ENCODE data around the gene RIOK3.
A peak's percentile ranks its signal among the peaks of the same experiment; 100 is the strongest.

Gene RIOK3

GRCh38 chr18:23528580-23529472 is 75.7 kb downstream of the RIOK3 start:
- Histone ChIP-seq H3K79me1 (ENCODE audit: low read depth, low read length) (no peaks in the 10 kb centered on the region), H3K9me3 (replicated peaks in 1 of 2; ENCODE audit: control insufficient read depth in 2 of 2, insufficient read depth in 1 of 2, low read depth in 1 of 2, low read length in 2 of 2) (peaks cover 0 to 1% of the 10 kb centered on the region in 2 donors), H3K18ac (ENCODE audit: low read length) (no peak overlapping the region), H3K4me2 (ENCODE audit: insufficient read depth, low read length, poor library complexity, severe bottlenecking) (no peak overlapping the region), H3K23ac (ENCODE audit: low read depth, low read length, poor library complexity) (peak overlapping the region; percentile 8), H3K9ac (ENCODE audit: low read depth, low read length, poor library complexity) (no peak overlapping the region), H2BK120ac (ENCODE audit: low read depth, low read length) (no peak overlapping the region), H2AFZ (ENCODE audit: low read length) (no peak overlapping the region), H2AK5ac (ENCODE audit: low read depth, low read length) (no peak overlapping the region), H3K36me3 (replicated peaks in 1 of 2; ENCODE audit: control insufficient read depth in 2 of 2, insufficient read depth in 2 of 2, low read length in 2 of 2) (peaks cover 45 to 95% of the 10 kb centered on the region in 2 donors), H3K4me3 (ENCODE audit: low read length in 2 of 2) (no peak overlapping the region), H3K4ac (ENCODE audit: low read length) (no peak overlapping the region), H3K4me1 (ENCODE audit: control insufficient read depth in 2 of 2, insufficient read depth in 1 of 2, low read depth in 1 of 2, low read length in 2 of 2) (peaks cover 0 to 7% of the 10 kb centered on the region in 2 donors), H2BK5ac (ENCODE audit: low read length) (no peak overlapping the region), H3K27ac (replicated peaks; ENCODE audit: low read length) (no peak overlapping the region), H2BK15ac (ENCODE audit: low read length) (no peak overlapping the region), H4K91ac (ENCODE audit: low read depth, low read length, poor library complexity) (no peak overlapping the region), H3K14ac (ENCODE audit: low read length) (no peak overlapping the region), H4K8ac (ENCODE audit: low read depth, low read length) (no peak overlapping the region), H3K27me3 (ENCODE audit: control insufficient read depth in 3 of 3, insufficient read depth in 3 of 3, low read depth in 1 of 3, low read length in 3 of 3) (peaks cover 0 to 2% (median 0%) of the 10 kb centered on the region in 3 experiments), H2BK12ac (ENCODE audit: low read length) (no peak overlapping the region)
- no peak for DNase-seq (ENCODE audit: low spot score)
- no CpG with 5 or more reads among the region's 20 CpGs for WGBS, 2 donors (ENCODE audit: extremely low coverage in 2 of 2, insufficient read length in 2 of 2, insufficient replicate concordance in 1 of 2)

- Histone ChIP-seq H3K9me3 (replicated peaks in 1 of 2; ENCODE audit: control insufficient read depth in 2 of 2, insufficient read depth in 1 of 2, low read depth in 1 of 2, low read length in 2 of 2) (peaks cover 0 to 1% of the 10 kb centered on the region in 2 donors), H3K27ac (replicated peaks; ENCODE audit: low read length) (no peak overlapping the region), H4K91ac (ENCODE audit: low read depth, low read length, poor library complexity) (no peak overlapping the region), H3K4me2 (ENCODE audit: insufficient read depth, low read length, poor library complexity, severe bottlenecking) (no peak overlapping the region), H3K27me3 (ENCODE audit: control insufficient read depth in 3 of 3, insufficient read depth in 3 of 3, low read depth in 1 of 3, low read length in 3 of 3) (no peaks in the 10 kb centered on the region), H2BK15ac (ENCODE audit: low read length) (no peak overlapping the region), H3K4me3 (ENCODE audit: low read length in 2 of 2) (no peak overlapping the region), H3K79me1 (ENCODE audit: low read depth, low read length) (no peaks in the 10 kb centered on the region), H4K8ac (ENCODE audit: low read depth, low read length) (no peak overlapping the region), H2AFZ (ENCODE audit: low read length) (no peak overlapping the region), H2BK12ac (ENCODE audit: low read length) (no peak overlapping the region), H3K9ac (ENCODE audit: low read depth, low read length, poor library complexity) (no peak overlapping the region), H2BK5ac (ENCODE audit: low read length) (no peak overlapping the region), H3K4me1 (ENCODE audit: control insufficient read depth in 2 of 2, insufficient read depth in 1 of 2, low read depth in 1 of 2, low read length in 2 of 2) (peaks cover 0 to 7% of the 10 kb centered on the region in 2 donors), H3K36me3 (replicated peaks in 1 of 2; ENCODE audit: control insufficient read depth in 2 of 2, insufficient read depth in 2 of 2, low read length in 2 of 2) (peaks cover 46 to 95% of the 10 kb centered on the region in 2 donors), H2AK5ac (ENCODE audit: low read depth, low read length) (no peak overlapping the region), H3K18ac (ENCODE audit: low read length) (no peak overlapping the region), H3K4ac (ENCODE audit: low read length) (no peak overlapping the region), H3K23ac (ENCODE audit: low read depth, low read length, poor library complexity) (no peak overlapping the region), H2BK120ac (ENCODE audit: low read depth, low read length) (no peak overlapping the region), H3K14ac (ENCODE audit: low read length) (no peak overlapping the region)
- no CpG with 5 or more reads among the region's 3 CpGs for WGBS, 2 donors (ENCODE audit: extremely low coverage in 2 of 2, insufficient read length in 2 of 2, insufficient replicate concordance in 1 of 2)
- DNase-seq (ENCODE audit: low spot score): no peak
These were observed 76.5 kb downstream of the RIOK3 start for GRCh38 chr18:23529604-23530003.

GRCh38 chr18:23530195-23530594 is 77.1 kb downstream of the RIOK3 start:
- Histone ChIP-seq H3K4me3 (ENCODE audit: low read length in 2 of 2) (no peak overlapping the region), H3K4ac (ENCODE audit: low read length) (no peak overlapping the region), H2AK5ac (ENCODE audit: low read depth, low read length) (no peak overlapping the region), H3K36me3 (replicated peaks in 1 of 2; ENCODE audit: control insufficient read depth in 2 of 2, insufficient read depth in 2 of 2, low read length in 2 of 2) (peaks cover 50 to 97% of the 10 kb centered on the region in 2 donors), H3K9me3 (replicated peaks in 1 of 2; ENCODE audit: control insufficient read depth in 2 of 2, insufficient read depth in 1 of 2, low read depth in 1 of 2, low read length in 2 of 2) (peaks cover 0 to 1% of the 10 kb centered on the region in 2 donors), H2AFZ (ENCODE audit: low read length) (no peak overlapping the region), H3K4me2 (ENCODE audit: insufficient read depth, low read length, poor library complexity, severe bottlenecking) (no peak overlapping the region), H2BK15ac (ENCODE audit: low read length) (no peak overlapping the region), H3K14ac (ENCODE audit: low read length) (no peak overlapping the region), H3K79me1 (ENCODE audit: low read depth, low read length) (no peaks in the 10 kb centered on the region), H3K18ac (ENCODE audit: low read length) (no peak overlapping the region), H4K91ac (ENCODE audit: low read depth, low read length, poor library complexity) (no peak overlapping the region), H2BK5ac (ENCODE audit: low read length) (no peak overlapping the region), H3K4me1 (ENCODE audit: control insufficient read depth in 2 of 2, insufficient read depth in 1 of 2, low read depth in 1 of 2, low read length in 2 of 2) (peaks cover 0 to 7% of the 10 kb centered on the region in 2 donors), H2BK12ac (ENCODE audit: low read length) (no peak overlapping the region), H4K8ac (ENCODE audit: low read depth, low read length) (no peak overlapping the region), H3K27me3 (ENCODE audit: control insufficient read depth in 3 of 3, insufficient read depth in 3 of 3, low read depth in 1 of 3, low read length in 3 of 3) (no peaks in the 10 kb centered on the region), H3K23ac (ENCODE audit: low read depth, low read length, poor library complexity) (no peak overlapping the region), H2BK120ac (ENCODE audit: low read depth, low read length) (no peak overlapping the region), H3K9ac (ENCODE audit: low read depth, low read length, poor library complexity) (no peak overlapping the region), H3K27ac (replicated peaks; ENCODE audit: low read length) (no peak overlapping the region)
- WGBS, 2 donors (ENCODE audit: extremely low coverage in 2 of 2, insufficient read length in 2 of 2, insufficient replicate concordance in 1 of 2): no CpG with 5 or more reads among the region's 7 CpGs
- no peak for DNase-seq (ENCODE audit: low spot score)

GRCh38 chr18:23531912-23532311 is 78.8 kb downstream of the RIOK3 start:
- H3K9ac ChIP-seq (ENCODE audit: low read depth, low read length, poor library complexity): no peak overlapping the region
- H3K4me2 ChIP-seq (ENCODE audit: insufficient read depth, low read length, poor library complexity, severe bottlenecking): no peak overlapping the region
- no peak overlapping the region for H3K4me3 ChIP-seq (ENCODE audit: low read length in 2 of 2)
- no peak overlapping the region for H2BK15ac ChIP-seq (ENCODE audit: low read length)
- H2AFZ ChIP-seq (ENCODE audit: low read length): no peak overlapping the region
- peaks cover 0 to under 1% of the 10 kb centered on the region in 2 donors for H3K4me1 ChIP-seq (ENCODE audit: control insufficient read depth in 2 of 2, insufficient read depth in 1 of 2, low read depth in 1 of 2, low read length in 2 of 2)
- H4K8ac ChIP-seq (ENCODE audit: low read depth, low read length): no peak overlapping the region
- H2BK120ac ChIP-seq (ENCODE audit: low read depth, low read length): no peak overlapping the region
- no peak overlapping the region for H2BK12ac ChIP-seq (ENCODE audit: low read length)
- no peaks in the 10 kb centered on the region for H3K27me3 ChIP-seq (ENCODE audit: control insufficient read depth in 3 of 3, insufficient read depth in 3 of 3, low read depth in 1 of 3, low read length in 3 of 3)
- no CpG with 5 or more reads among the region's 13 CpGs for WGBS, 2 donors (ENCODE audit: extremely low coverage in 2 of 2, insufficient read length in 2 of 2, insufficient replicate concordance in 1 of 2)
- H2BK5ac ChIP-seq (ENCODE audit: low read length): no peak overlapping the region
- no peak for DNase-seq (ENCODE audit: low spot score)
- no peak overlapping the region for H3K14ac ChIP-seq (ENCODE audit: low read length)
- H2AK5ac ChIP-seq (ENCODE audit: low read depth, low read length): no peak overlapping the region
- no peak overlapping the region for H4K91ac ChIP-seq (ENCODE audit: low read depth, low read length, poor library complexity)
- H3K36me3 ChIP-seq (replicated peaks in 1 of 2; ENCODE audit: control insufficient read depth in 2 of 2, insufficient read depth in 2 of 2, low read length in 2 of 2): peaks cover 57 to 100% of the 10 kb centered on the region in 2 donors
- H3K4ac ChIP-seq (ENCODE audit: low read length): no peak overlapping the region
- H3K23ac ChIP-seq (ENCODE audit: low read depth, low read length, poor library complexity): no peak overlapping the region
- H3K27ac ChIP-seq (replicated peaks; ENCODE audit: low read length): no peak overlapping the region
- H3K9me3 ChIP-seq (replicated peaks in 1 of 2; ENCODE audit: control insufficient read depth in 2 of 2, insufficient read depth in 1 of 2, low read depth in 1 of 2, low read length in 2 of 2): peaks cover 0 to 1% of the 10 kb centered on the region in 2 donors
- no peaks in the 10 kb centered on the region for H3K79me1 ChIP-seq (ENCODE audit: low read depth, low read length)
- H3K18ac ChIP-seq (ENCODE audit: low read length): no peak overlapping the region

Data from neuronal stem cell (in vitro differentiated cells).